K562 (cell line): ENCODE results near the gene CACNA2D3.

Experiments used
- EP300 ChIP-seq: IDR thresholded peaks from 2 replicates; pipeline ENCODE4 v1.6.1; 2012; ENCODE audit warnings: low read length, improper control_type of control experiment
- EZH2 ChIP-seq: IDR thresholded peaks from 2 replicates; pipeline ENCODE4 v1.6.1; 2012; ENCODE audit warnings: low read depth, mild to moderate bottlenecking, inconsistent platforms, low read length, borderline replicate concordance
- GATAD2A ChIP-seq: fragments of 450-650 bp; IDR thresholded peaks from 2 replicates; pipeline ENCODE4 v1.6.1; 2017
- HCFC1 ChIP-seq: IDR thresholded peaks from 2 replicates; pipeline ENCODE4 v1.6.1; 2012; ENCODE audit warnings: low read depth, low read length, improper control_type of control experiment
- HDAC6 ChIP-seq: IDR thresholded peaks from 2 replicates; pipeline ENCODE4 v1.6.1; 2012; ENCODE audit warnings: low read depth, mild to moderate bottlenecking, control low read depth, inconsistent platforms, low read length, moderate library complexity
- KLF13 ChIP-seq: fragments of 450-650 bp; IDR thresholded peaks from 2 replicates; pipeline ENCODE4 v1.6.1; 2016; ENCODE audit warnings: missing genetic modification characterization, low read depth, mild to moderate bottlenecking, missing compliant biosample characterization, moderate library complexity, borderline replicate concordance
- NFRKB ChIP-seq: fragments of 450-650 bp; IDR thresholded peaks from 2 replicates; pipeline ENCODE4 v1.6.1; 2016; ENCODE audit warnings: low read depth
- PATZ1 ChIP-seq: fragments of 250-450 bp; sonication (Bioruptor Pico); IDR thresholded peaks from 2 replicates; pipeline ENCODE4 v1.5.0; 2020; ENCODE audit warnings: mild to moderate bottlenecking, borderline replicate concordance
- PCBP2 ChIP-seq: fragments of 200-400 bp; formaldehyde crosslinking; IDR thresholded peaks from 2 replicates; pipeline ENCODE4 v1.6.1; 2018; ENCODE audit warnings: low read length, low read depth, mild to moderate bottlenecking, moderate library complexity; ENCODE audit not compliant: poor library complexity, severe bottlenecking
- RAD21 ChIP-seq, 2 experiments: fragments of 250-450 bp in 1 of 2; fragments of 450-650 bp in 1 of 2; sonication (Bioruptor Pico) in 1 of 2; formaldehyde crosslinking in 1 of 2; IDR thresholded peaks in 1 of 2; conservative IDR thresholded peaks in 1 of 2; 2 replicates each; pipeline versions ENCODE4 v1.4.0 to v1.8.0; 2020 to 2022; ENCODE audit warnings: mild to moderate bottlenecking in 2 of 2, moderate library complexity in 1 of 2
- ZNF766 ChIP-seq: fragments of 200-800 bp; sonication (Bioruptor generic); conservative IDR thresholded peaks from 2 replicates; pipeline ENCODE4 v1.6.1; 2016; ENCODE audit warnings: missing genetic modification characterization, missing compliant biosample characterization
- TF ChIP-seq, protein P1 (sequence below): sonication (generic); formaldehyde crosslinking; IDR thresholded peaks from 2 replicates; pipeline ENCODE4 v1.8.0; 2022; ENCODE audit warnings: mild to moderate bottlenecking, missing genetic modification reagents
- TF ChIP-seq, protein P2 (sequence below), 3 experiments: IDR thresholded peaks in 2 of 3; conservative IDR thresholded peaks in 1 of 3; 2 replicates each; pipeline ENCODE4 v1.5.1; 2011 to 2012; ENCODE audit warnings: low read length in 3 of 3, mild to moderate bottlenecking in 3 of 3, control low read depth in 2 of 3, improper control_type of control experiment in 1 of 3, inconsistent platforms in 1 of 3, low read depth in 1 of 3, mixed read lengths in 1 of 3, moderate library complexity in 1 of 3; ENCODE audit not compliant: insufficient read depth in 2 of 3

- TF ChIP-seq, protein P1, sequence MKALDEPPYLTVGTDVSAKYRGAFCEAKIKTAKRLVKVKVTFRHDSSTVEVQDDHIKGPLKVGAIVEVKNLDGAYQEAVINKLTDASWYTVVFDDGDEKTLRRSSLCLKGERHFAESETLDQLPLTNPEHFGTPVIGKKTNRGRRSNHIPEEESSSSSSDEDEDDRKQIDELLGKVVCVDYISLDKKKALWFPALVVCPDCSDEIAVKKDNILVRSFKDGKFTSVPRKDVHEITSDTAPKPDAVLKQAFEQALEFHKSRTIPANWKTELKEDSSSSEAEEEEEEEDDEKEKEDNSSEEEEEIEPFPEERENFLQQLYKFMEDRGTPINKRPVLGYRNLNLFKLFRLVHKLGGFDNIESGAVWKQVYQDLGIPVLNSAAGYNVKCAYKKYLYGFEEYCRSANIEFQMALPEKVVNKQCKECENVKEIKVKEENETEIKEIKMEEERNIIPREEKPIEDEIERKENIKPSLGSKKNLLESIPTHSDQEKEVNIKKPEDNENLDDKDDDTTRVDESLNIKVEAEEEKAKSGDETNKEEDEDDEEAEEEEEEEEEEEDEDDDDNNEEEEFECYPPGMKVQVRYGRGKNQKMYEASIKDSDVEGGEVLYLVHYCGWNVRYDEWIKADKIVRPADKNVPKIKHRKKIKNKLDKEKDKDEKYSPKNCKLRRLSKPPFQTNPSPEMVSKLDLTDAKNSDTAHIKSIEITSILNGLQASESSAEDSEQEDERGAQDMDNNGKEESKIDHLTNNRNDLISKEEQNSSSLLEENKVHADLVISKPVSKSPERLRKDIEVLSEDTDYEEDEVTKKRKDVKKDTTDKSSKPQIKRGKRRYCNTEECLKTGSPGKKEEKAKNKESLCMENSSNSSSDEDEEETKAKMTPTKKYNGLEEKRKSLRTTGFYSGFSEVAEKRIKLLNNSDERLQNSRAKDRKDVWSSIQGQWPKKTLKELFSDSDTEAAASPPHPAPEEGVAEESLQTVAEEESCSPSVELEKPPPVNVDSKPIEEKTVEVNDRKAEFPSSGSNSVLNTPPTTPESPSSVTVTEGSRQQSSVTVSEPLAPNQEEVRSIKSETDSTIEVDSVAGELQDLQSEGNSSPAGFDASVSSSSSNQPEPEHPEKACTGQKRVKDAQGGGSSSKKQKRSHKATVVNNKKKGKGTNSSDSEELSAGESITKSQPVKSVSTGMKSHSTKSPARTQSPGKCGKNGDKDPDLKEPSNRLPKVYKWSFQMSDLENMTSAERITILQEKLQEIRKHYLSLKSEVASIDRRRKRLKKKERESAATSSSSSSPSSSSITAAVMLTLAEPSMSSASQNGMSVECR (CRISPR knock-in tag): no peak
- TF ChIP-seq GATAD2A (no peak), PCBP2 (no peak), HCFC1 (no peak), HDAC6 (no peak), KLF13 (tag) (no peak), ZNF766 (CRISPR knock-in tag) (no peak), EP300 (no peak), RAD21 (CRISPR knock-in tag; conservative IDR thresholded peaks at IDR 0.05 in 1 of 2, IDR thresholded peaks at IDR 0.05 in 1 of 2) (no peak), NFRKB (no peak), PATZ1 (CRISPR knock-in tag) (no peak), EZH2 (no peak)
- TF ChIP-seq, protein P2, sequence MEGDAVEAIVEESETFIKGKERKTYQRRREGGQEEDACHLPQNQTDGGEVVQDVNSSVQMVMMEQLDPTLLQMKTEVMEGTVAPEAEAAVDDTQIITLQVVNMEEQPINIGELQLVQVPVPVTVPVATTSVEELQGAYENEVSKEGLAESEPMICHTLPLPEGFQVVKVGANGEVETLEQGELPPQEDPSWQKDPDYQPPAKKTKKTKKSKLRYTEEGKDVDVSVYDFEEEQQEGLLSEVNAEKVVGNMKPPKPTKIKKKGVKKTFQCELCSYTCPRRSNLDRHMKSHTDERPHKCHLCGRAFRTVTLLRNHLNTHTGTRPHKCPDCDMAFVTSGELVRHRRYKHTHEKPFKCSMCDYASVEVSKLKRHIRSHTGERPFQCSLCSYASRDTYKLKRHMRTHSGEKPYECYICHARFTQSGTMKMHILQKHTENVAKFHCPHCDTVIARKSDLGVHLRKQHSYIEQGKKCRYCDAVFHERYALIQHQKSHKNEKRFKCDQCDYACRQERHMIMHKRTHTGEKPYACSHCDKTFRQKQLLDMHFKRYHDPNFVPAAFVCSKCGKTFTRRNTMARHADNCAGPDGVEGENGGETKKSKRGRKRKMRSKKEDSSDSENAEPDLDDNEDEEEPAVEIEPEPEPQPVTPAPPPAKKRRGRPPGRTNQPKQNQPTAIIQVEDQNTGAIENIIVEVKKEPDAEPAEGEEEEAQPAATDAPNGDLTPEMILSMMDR (IDR thresholded peaks at IDR 0.05 in 2 of 3, conservative IDR thresholded peaks at IDR 0.05 in 1 of 3; ENCODE audit: insufficient read depth in 2 of 3, low read depth in 1 of 3, low read length in 3 of 3): no peak
Observed at GRCh38 chr3:54144284-54144683, 21.9 kb downstream of the CACNA2D3 start.
